ENCODE data around the gene MRPS5.

DNA sequence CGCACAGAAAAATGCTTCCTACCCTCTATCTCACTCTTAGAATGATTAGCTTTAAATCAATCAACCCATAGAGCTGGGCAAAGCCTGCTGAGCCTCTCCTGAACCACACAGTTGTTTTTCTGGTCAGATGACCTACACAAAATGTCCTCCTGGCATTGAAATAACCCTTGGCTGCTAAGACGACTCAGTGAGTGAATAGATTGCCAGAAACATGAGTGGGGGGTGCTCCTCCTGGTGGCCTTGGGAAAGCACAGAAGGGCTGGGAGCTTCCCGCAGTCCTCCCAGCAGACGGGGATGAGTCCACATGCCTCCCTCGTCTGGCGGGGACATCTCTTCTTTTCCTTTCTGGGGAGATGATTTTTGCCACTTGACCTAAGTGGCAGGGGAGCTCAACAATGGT lies 81.2 kb downstream of the MRPS5 start:
- TF ChIP-seq CTCF (conservative IDR thresholded peaks at IDR 0.05) (no peak), ZFX (IDR thresholded peaks at IDR 0.05) (no peak)

All from C4-2B (cell line).